ENCODE results near the gene METAP1D.

DNA sequence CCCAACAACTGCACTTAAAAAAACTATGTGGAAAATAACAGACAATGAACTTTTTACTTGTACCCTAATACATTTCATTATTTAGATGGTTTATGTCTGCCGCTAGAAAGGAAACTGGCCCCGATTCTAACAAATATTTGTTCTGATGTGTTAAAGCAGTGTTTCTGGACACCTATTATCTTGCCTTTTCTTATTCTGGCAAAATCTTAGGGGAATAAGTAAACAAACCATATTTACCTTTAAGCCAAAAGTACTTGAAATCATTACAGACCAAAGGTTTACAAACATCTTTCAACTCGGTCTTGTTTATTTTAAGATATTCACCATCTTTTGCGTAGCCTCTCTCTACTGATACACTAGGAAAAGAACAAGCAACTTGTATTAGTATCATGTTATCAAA is 73.8 kb downstream of the METAP1D start:
- no peak for TF ChIP-seq EZH2phosphoT487 (conservative IDR thresholded peaks at IDR 0.05; ENCODE audit: low read length)
- TF ChIP-seq, protein P1, sequence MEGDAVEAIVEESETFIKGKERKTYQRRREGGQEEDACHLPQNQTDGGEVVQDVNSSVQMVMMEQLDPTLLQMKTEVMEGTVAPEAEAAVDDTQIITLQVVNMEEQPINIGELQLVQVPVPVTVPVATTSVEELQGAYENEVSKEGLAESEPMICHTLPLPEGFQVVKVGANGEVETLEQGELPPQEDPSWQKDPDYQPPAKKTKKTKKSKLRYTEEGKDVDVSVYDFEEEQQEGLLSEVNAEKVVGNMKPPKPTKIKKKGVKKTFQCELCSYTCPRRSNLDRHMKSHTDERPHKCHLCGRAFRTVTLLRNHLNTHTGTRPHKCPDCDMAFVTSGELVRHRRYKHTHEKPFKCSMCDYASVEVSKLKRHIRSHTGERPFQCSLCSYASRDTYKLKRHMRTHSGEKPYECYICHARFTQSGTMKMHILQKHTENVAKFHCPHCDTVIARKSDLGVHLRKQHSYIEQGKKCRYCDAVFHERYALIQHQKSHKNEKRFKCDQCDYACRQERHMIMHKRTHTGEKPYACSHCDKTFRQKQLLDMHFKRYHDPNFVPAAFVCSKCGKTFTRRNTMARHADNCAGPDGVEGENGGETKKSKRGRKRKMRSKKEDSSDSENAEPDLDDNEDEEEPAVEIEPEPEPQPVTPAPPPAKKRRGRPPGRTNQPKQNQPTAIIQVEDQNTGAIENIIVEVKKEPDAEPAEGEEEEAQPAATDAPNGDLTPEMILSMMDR (IDR thresholded peaks at IDR 0.05; ENCODE audit: insufficient read depth, low read length, poor library complexity, severe bottlenecking) = no peak
